Gastrocnemius medialis (tissue), 4 donors: ENCODE data around the gene ANKRD17. TPM values are rescaled to one million over a fixed set of nuclear protein-coding genes. Genes with fewer than 3 reads are reported as not detected.
"Not testable (repeated sequence)": the region's sequence is repeated elsewhere in the genome, so short reads cannot be mapped to it uniquely, and the experiment has no call there.

ENCODE experiments used
- ATAC-seq, 2 donors: fragments of 150-250 bp; one replicate each; pipeline ENCODE4 v1.9.1; 2016
- DNase-seq, 2 donors: peaks; one replicate each; pipeline ENCODE4 v3.0.0-alpha.2; 2019
- H3K27ac ChIP-seq, 4 donors: fragments of 200-600 bp; sonication (generic); 1 replicate in 1 of 4; 2 replicates in 3 of 4; pipeline ENCODE4 v1.5.1; 2016 to 2018; ENCODE audit warnings: mild to moderate bottlenecking in 2 of 4, moderate library complexity in 1 of 4
- H3K27me3 ChIP-seq, 3 donors: fragments of 200-600 bp; sonication (generic) in 2 of 3; 1 replicate in 1 of 3; 2 replicates in 2 of 3; pipeline versions ENCODE4 v1.5.1 to v1.6.0; 2016 to 2019; ENCODE audit warnings: mild to moderate bottlenecking in 1 of 3, moderate library complexity in 1 of 3
- H3K36me3 ChIP-seq, 2 donors: fragments of 200-600 bp; sonication (generic) in 1 of 2; one replicate each; pipeline ENCODE4 v1.5.1; 2017 to 2018
- H3K4me1 ChIP-seq, 2 donors: fragments of 200-600 bp; sonication (generic) in 1 of 2; one replicate each; pipeline ENCODE4 v1.5.1; 2016 to 2017; ENCODE audit warnings: mild to moderate bottlenecking in 2 of 2
- H3K4me3 ChIP-seq, 4 donors: fragments of 200-600 bp; sonication (generic) in 3 of 4; 1 replicate in 1 of 4; 2 replicates in 3 of 4; pipeline ENCODE4 v1.5.1; 2016 to 2019; ENCODE audit warnings: mild to moderate bottlenecking in 2 of 4
- H3K9me3 ChIP-seq, 3 donors: fragments of 200-600 bp; sonication (generic) in 2 of 3; 1 replicate in 1 of 3; 2 replicates in 2 of 3; pipeline ENCODE4 v1.5.1; 2016 to 2019
- CTCF ChIP-seq, 5 experiments: fragments of 450-650 bp in 3 of 5; fragments of 200-600 bp in 2 of 5; sonication (generic) in 2 of 5; IDR thresholded peaks in 4 of 5; conservative IDR thresholded peaks in 1 of 5; 1 replicate in 4 of 5; 2 replicates in 1 of 5; pipeline ENCODE4 v1.5.1; 2016 to 2019; ENCODE audit warnings: antibody characterized with exemption in 5 of 5, mild to moderate bottlenecking in 3 of 5, moderate library complexity in 3 of 5
- POLR2A ChIP-seq, 2 donors: fragments of 450-650 bp; IDR thresholded peaks; one replicate each; pipeline ENCODE4 v1.6.1; 2017; ENCODE audit warnings: antibody characterized with exemption in 2 of 2, mild to moderate bottlenecking in 2 of 2, moderate library complexity in 2 of 2
- in situ Hi-C, 4 donors: fragments of 200-750 bp; cut with MboI; loops; one replicate each; pipeline versions ENCODE4 v1.15.0 to v1.8.0; 2017; ENCODE audit warnings: low sequenced_read_pairs in 4 of 4
- intact Hi-C: fragments of 100-400 bp; cut with DNase I; formaldehyde crosslinking; loops from one replicate; pipeline ENCODE4 v1.15.1; 2023; ENCODE audit warnings: low total_unique reads
- total RNA-seq, 4 donors: library from RNA; depleted of rRNA; stranded (reverse); fragments of >200 nt; gene quantifications; one replicate each; pipeline versions ENCODE4 v1.1.0 to v1.2.3, GENCODE V29; 2016

The ANKRD17 gene
- total RNA-seq, 4 donors from 2014 or later = 40.8 to 68.5 (median 54.8) TPM

GRCh38 chr4:73231518-73232487 lies 26.8 kb downstream of the ANKRD17 start:
- TF ChIP-seq CTCF (IDR thresholded peaks at IDR 0.05 in 4 of 5, conservative IDR thresholded peaks at IDR 0.05 in 1 of 5) (no peak), POLR2A (IDR thresholded peaks at IDR 0.05) (no peak)
- intact Hi-C loops = no loop called here

GRCh38 chr4:73230865-73231517 lies 27.6 kb downstream of the ANKRD17 start:
- ATAC-seq = no peak
- DNase-seq = no peak
- intact Hi-C loops (no loop called here), in situ Hi-C loops (no loop called here)
- H3K27me3 ChIP-seq = no peaks in the 10 kb centered on the region
- TF ChIP-seq POLR2A (IDR thresholded peaks at IDR 0.05) (no peak), CTCF (IDR thresholded peaks at IDR 0.05 in 4 of 5, conservative IDR thresholded peaks at IDR 0.05 in 1 of 5) (no peak)
- peaks cover 0 to 8% of the 10 kb centered on the region in 2 donors for H3K4me1 ChIP-seq
- H3K9me3 ChIP-seq = no peaks in the 10 kb centered on the region
- H3K4me3 ChIP-seq = no peak overlapping the region
- H3K27ac ChIP-seq = no peak overlapping the region
- peaks cover 0 to 6% of the 10 kb centered on the region in 2 donors for H3K36me3 ChIP-seq

More at GRCh38 chr4:73231518-73232487, 26.8 kb downstream of the ANKRD17 start:
- peaks cover 0 to 8% of the 10 kb centered on the region in 2 donors for H3K4me1 ChIP-seq
- no peaks in the 10 kb centered on the region for H3K27me3 ChIP-seq
- no peaks in the 10 kb centered on the region for H3K9me3 ChIP-seq
- no peak for ATAC-seq
- H3K27ac ChIP-seq = no peak overlapping the region
- in situ Hi-C loops = no loop called here
- no peak for DNase-seq
- no peak overlapping the region for H3K4me3 ChIP-seq
- H3K36me3 ChIP-seq = peaks cover 0 to 6% of the 10 kb centered on the region in 2 donors

DNA sequence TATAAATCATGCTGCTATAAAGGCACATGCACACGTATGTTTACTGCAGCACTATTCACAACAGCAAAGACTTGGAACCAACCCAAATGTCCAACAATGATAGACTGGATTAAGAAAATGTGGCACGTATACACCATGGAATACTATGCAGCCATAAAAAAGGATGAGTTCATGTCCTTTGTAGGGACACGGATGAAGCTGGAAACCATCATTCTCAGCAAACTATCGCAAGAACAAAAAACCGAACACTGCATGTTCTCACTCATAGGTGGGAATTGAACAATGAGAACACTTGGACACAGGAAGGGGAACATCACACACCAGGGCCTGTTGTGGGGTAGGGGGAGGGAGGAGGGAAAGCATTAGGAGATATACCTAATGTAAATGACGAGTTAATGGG lies 29.8 kb downstream of the ANKRD17 start:
- ATAC-seq, H3K27me3 ChIP-seq, H3K9me3 ChIP-seq, H3K27ac ChIP-seq, in situ Hi-C loops, H3K36me3 ChIP-seq, DNase-seq, intact Hi-C loops, H3K4me3 ChIP-seq: not testable (repeated sequence)
- H3K4me1 ChIP-seq = peaks cover 4 to 21% of the 10 kb centered on the region in 2 donors

GRCh38 chr4:73224886-73225285 lies 33.7 kb downstream of the ANKRD17 start:
- Histone ChIP-seq H3K27me3 (no peaks in the 10 kb centered on the region), H3K9me3 (no peaks in the 10 kb centered on the region), H3K27ac (peak overlapping the region in 3 of 4 donors; percentile 9 to 19 (median 18)), H3K36me3 (no peaks in the 10 kb centered on the region), H3K4me1 (peaks cover 32 to 37% of the 10 kb centered on the region in 2 donors), H3K4me3 (no peak overlapping the region)
- TF ChIP-seq CTCF (IDR thresholded peaks at IDR 0.05 in 4 of 5, conservative IDR thresholded peaks at IDR 0.05 in 1 of 5) = no peak
- no peak for TF ChIP-seq POLR2A (IDR thresholded peaks at IDR 0.05)
- no peak for DNase-seq
- ATAC-seq = no peak
- in situ Hi-C loops = no loop called here
- intact Hi-C loops = no loop called here

GRCh38 chr4:73223258-73223650 lies 35.3 kb downstream of the ANKRD17 start:
- ATAC-seq (peak in 1 of 2 donors; percentile 14), DNase-seq (no peak)
- intact Hi-C loops = loop anchor here (1.0 kb wide), 1 partner anchor 36 kb away; no protein-coding TSS in a partner anchor
- no peaks in the 10 kb centered on the region for H3K36me3 ChIP-seq
- TF ChIP-seq CTCF (IDR thresholded peaks at IDR 0.05 in 4 of 5, conservative IDR thresholded peaks at IDR 0.05 in 1 of 5) = no peak
- TF ChIP-seq POLR2A (IDR thresholded peaks at IDR 0.05) = no peak
- H3K27ac ChIP-seq = peak overlapping the region; percentile 78 to 89 (median 82)
- no peaks in the 10 kb centered on the region for H3K9me3 ChIP-seq
- peaks cover 32% of the 10 kb centered on the region in 2 donors for H3K4me1 ChIP-seq
- no peaks in the 10 kb centered on the region for H3K27me3 ChIP-seq
- H3K4me3 ChIP-seq = peak overlapping the region; percentile 42 to 72 (median 54)
- in situ Hi-C loops = no loop called here
